WTC11 (cell line): Measurements from ENCODE around the gene ASTN1. TPM values are rescaled to one million over a fixed set of nuclear protein-coding genes. Genes with fewer than 3 reads are reported as not detected.

Source experiments
- ATAC-seq: fragments of 200-7000 bp; cut with Tn5 transposase; 2 replicates; pipeline ENCODE4 v1.10.0; 2021; ENCODE audit warnings: mild to moderate bottlenecking, moderate library complexity
- CTCF ChIA-PET: fragments of 300-600 bp; sonication (Branson Sonifier 250); formaldehyde crosslinking; loops from one replicate; lab custom pipeline; 2021; ENCODE audit warnings: antibody characterized with exemption; lab: Charles Lee
- POLR2A ChIA-PET: fragments of 350-600 bp; sonication (Branson Sonifier 250); formaldehyde crosslinking; loops from one replicate; lab custom pipeline; 2021; ENCODE audit warnings: antibody characterized with exemption; lab: Charles Lee
- DNase-seq: peaks from one replicate; pipeline ENCODE4 v3.0.0; 2021; ENCODE audit warnings: low spot score
- H3K27ac Mint-ChIP-seq: 2 replicates; pipeline ENCODE4 v1.8.0; 2021; ENCODE audit warnings: mixed read lengths
- H3K27me3 Mint-ChIP-seq: 2 replicates; pipeline ENCODE4 v1.8.0; 2021; ENCODE audit warnings: low read depth, mild to moderate bottlenecking, moderate library complexity, mixed read lengths
- H3K36me3 Mint-ChIP-seq: 2 replicates; pipeline ENCODE4 v1.8.0; 2021; ENCODE audit warnings: mixed read lengths
- H3K4me1 Mint-ChIP-seq: 2 replicates; pipeline ENCODE4 v1.8.0; 2022; ENCODE audit warnings: mixed read lengths
- H3K4me3 Mint-ChIP-seq: 2 replicates; pipeline ENCODE4 v1.8.0; 2021; ENCODE audit warnings: mild to moderate bottlenecking, moderate library complexity, mixed read lengths
- H3K9me3 Mint-ChIP-seq: 2 replicates; pipeline ENCODE4 v1.8.0; 2021; ENCODE audit warnings: mixed read lengths
- ATF2 ChIP-seq: sonication (generic); formaldehyde crosslinking; IDR thresholded peaks from 2 replicates; pipeline ENCODE4 v1.8.1; 2022; ENCODE audit warnings: low read depth, missing genetic modification reagents, borderline replicate concordance
- ATF3 ChIP-seq: sonication (generic); formaldehyde crosslinking; conservative IDR thresholded peaks from 2 replicates; pipeline ENCODE4 v1.8.1; 2022; ENCODE audit warnings: mild to moderate bottlenecking, missing genetic modification reagents
- CDX4 ChIP-seq: fragments of 250-450 bp; sonication (Bioruptor Pico); IDR thresholded peaks from 2 replicates; pipeline ENCODE4 v1.9.0; 2021; ENCODE audit warnings: moderate library complexity, mild to moderate bottlenecking, inconsistent platforms, borderline replicate concordance
- E2F1 ChIP-seq: sonication (generic); formaldehyde crosslinking; IDR thresholded peaks from 2 replicates; pipeline ENCODE4 v1.8.0; 2022; ENCODE audit warnings: mild to moderate bottlenecking, missing genetic modification reagents
- E2F4 ChIP-seq: sonication (generic); formaldehyde crosslinking; IDR thresholded peaks from 2 replicates; pipeline ENCODE4 v1.8.1; 2022; ENCODE audit warnings: low read depth, mild to moderate bottlenecking, moderate library complexity, missing genetic modification reagents, borderline replicate concordance
- ELF4 ChIP-seq: sonication (generic); formaldehyde crosslinking; IDR thresholded peaks from 2 replicates; pipeline ENCODE4 v1.8.1; 2022; ENCODE audit warnings: low read depth, mild to moderate bottlenecking, moderate library complexity, missing genetic modification reagents
- ERG ChIP-seq: fragments of 250-450 bp; sonication (Bioruptor Pico); IDR thresholded peaks from 2 replicates; pipeline ENCODE4 v1.8.0; 2021; ENCODE audit warnings: mild to moderate bottlenecking
- FOXP1 ChIP-seq: sonication (generic); formaldehyde crosslinking; IDR thresholded peaks from 2 replicates; pipeline ENCODE4 v1.8.0; 2022; ENCODE audit warnings: missing genetic modification reagents, mild to moderate bottlenecking, moderate library complexity, borderline replicate concordance
- GTF2I ChIP-seq: fragments of 250-450 bp; sonication (Bioruptor Pico); conservative IDR thresholded peaks from 2 replicates; pipeline ENCODE4 v1.4.0; 2021; ENCODE audit warnings: mild to moderate bottlenecking
- HMGA2 ChIP-seq: fragments of 250-450 bp; sonication (Bioruptor Pico); IDR thresholded peaks from 2 replicates; pipeline ENCODE4 v1.4.0; 2021; ENCODE audit warnings: mild to moderate bottlenecking, moderate library complexity
- IRF2 ChIP-seq: sonication (generic); formaldehyde crosslinking; IDR thresholded peaks from 2 replicates; pipeline ENCODE4 v1.8.0; 2022; ENCODE audit warnings: low read depth, missing genetic modification reagents, borderline replicate concordance
- SOX15 ChIP-seq: fragments of 250-450 bp; sonication (Bioruptor Pico); IDR thresholded peaks from 2 replicates; pipeline ENCODE4 v1.9.0; 2021; ENCODE audit warnings: mild to moderate bottlenecking
- SP1 ChIP-seq: sonication (generic); formaldehyde crosslinking; conservative IDR thresholded peaks from 2 replicates; pipeline ENCODE4 v1.8.1; 2022; ENCODE audit warnings: missing genetic modification reagents
- ZBTB43 ChIP-seq: sonication (generic); formaldehyde crosslinking; IDR thresholded peaks from 2 replicates; pipeline ENCODE4 v1.8.1; 2023; ENCODE audit warnings: mild to moderate bottlenecking, missing genetic modification reagents
- ZNF219 ChIP-seq: sonication (generic); formaldehyde crosslinking; IDR thresholded peaks from 2 replicates; pipeline ENCODE4 v1.8.0; 2023; ENCODE audit warnings: missing genetic modification reagents, mild to moderate bottlenecking, borderline replicate concordance
- ZNF423 ChIP-seq: fragments of 250-450 bp; sonication (Bioruptor Pico); IDR thresholded peaks from 2 replicates; pipeline ENCODE4 v2.1.2; 2022; ENCODE audit warnings: mild to moderate bottlenecking, moderate library complexity
- total RNA-seq: library from RNA; stranded (reverse); gene quantifications from 3 replicates; pipeline ENCODE4 v1.2.3, GENCODE V29; 2021

The ASTN1 gene
- total RNA-seq, 1 experiment from 2014 or later, result 3.4 TPM

- H3K4me1 Mint-ChIP-seq, result no peaks in the 10 kb centered on the region
- H3K27me3 Mint-ChIP-seq, result no peaks in the 10 kb centered on the region
- no peak overlapping the region for H3K4me3 Mint-ChIP-seq
- no peak overlapping the region for H3K27ac Mint-ChIP-seq
- no peak for TF ChIP-seq IRF2 (CRISPR knock-in tag)
- no peak for TF ChIP-seq ATF3 (CRISPR knock-in tag)
- TF ChIP-seq GTF2I (CRISPR knock-in tag), result no peak
- no peak for TF ChIP-seq ZNF219
- TF ChIP-seq ERG (CRISPR knock-in tag), result no peak
- H3K9me3 Mint-ChIP-seq, result no peaks in the 10 kb centered on the region
- POLR2A ChIA-PET, result no interaction called here
- DNase-seq (no peak), ATAC-seq (no peak)
- CTCF ChIA-PET, result interaction anchor here (1.5 kb wide), 1 partner anchor 157 kb away, joined by 5 read pairs; no protein-coding TSS in a partner anchor
- no peaks in the 10 kb centered on the region for H3K36me3 Mint-ChIP-seq
Measured at GRCh38 chr1:177106196-177106595, 58.3 kb downstream of the ASTN1 start.

GRCh38 chr1:177103005-177103852 is 61.3 kb downstream of the ASTN1 start:
- Mint-ChIP-seq H3K9me3 (no peaks in the 10 kb centered on the region), H3K4me3 (no peak overlapping the region), H3K4me1 (no peaks in the 10 kb centered on the region), H3K27me3 (no peaks in the 10 kb centered on the region), H3K36me3 (no peaks in the 10 kb centered on the region), H3K27ac (no peak overlapping the region)
- ChIA-PET CTCF (interaction anchor here (1.6 kb wide), 1 partner anchor 205 kb away, joined by 4 read pairs; no protein-coding TSS in a partner anchor), POLR2A (no interaction called here)
- no peak for ATAC-seq
- TF ChIP-seq ZNF423 (CRISPR knock-in tag) (no peak), SP1 (no peak), SOX15 (CRISPR knock-in tag) (no peak), ATF2 (CRISPR knock-in tag) (no peak), FOXP1 (CRISPR knock-in tag) (no peak), ELF4 (CRISPR knock-in tag) (no peak), CDX4 (CRISPR knock-in tag) (no peak), E2F4 (no peak), ATF3 (CRISPR knock-in tag) (no peak), ZNF219 (no peak), ZBTB43 (CRISPR knock-in tag) (no peak), E2F1 (CRISPR knock-in tag) (no peak), HMGA2 (CRISPR knock-in tag) (no peak)
- no peak for DNase-seq
